Ovary (tissue), 3 donors: Measurements from ENCODE around the gene OAS1.

Experiments used
- EP300 ChIP-seq: sonication (generic); formaldehyde crosslinking; IDR thresholded peaks from one replicate; pipeline ENCODE4 v1.6.1; 2017; ENCODE audit warnings: antibody characterized with exemption
- POLR2A ChIP-seq: fragments of 450-650 bp; IDR thresholded peaks from one replicate; pipeline ENCODE4 v1.6.1; 2017; ENCODE audit warnings: antibody characterized with exemption, mild to moderate bottlenecking, moderate library complexity
- TF ChIP-seq, protein P1 (sequence below), 3 donors: fragments of 450-650 bp in 2 of 3; fragments of 200-600 bp in 1 of 3; IDR thresholded peaks; one replicate each; pipeline versions ENCODE4 v1.5.1 to v1.8.0; 2016 to 2022; ENCODE audit warnings: antibody characterized with exemption in 3 of 3, mild to moderate bottlenecking in 1 of 3
- donor health status: DM: no; HTN: no; CAD: no.

DNA sequence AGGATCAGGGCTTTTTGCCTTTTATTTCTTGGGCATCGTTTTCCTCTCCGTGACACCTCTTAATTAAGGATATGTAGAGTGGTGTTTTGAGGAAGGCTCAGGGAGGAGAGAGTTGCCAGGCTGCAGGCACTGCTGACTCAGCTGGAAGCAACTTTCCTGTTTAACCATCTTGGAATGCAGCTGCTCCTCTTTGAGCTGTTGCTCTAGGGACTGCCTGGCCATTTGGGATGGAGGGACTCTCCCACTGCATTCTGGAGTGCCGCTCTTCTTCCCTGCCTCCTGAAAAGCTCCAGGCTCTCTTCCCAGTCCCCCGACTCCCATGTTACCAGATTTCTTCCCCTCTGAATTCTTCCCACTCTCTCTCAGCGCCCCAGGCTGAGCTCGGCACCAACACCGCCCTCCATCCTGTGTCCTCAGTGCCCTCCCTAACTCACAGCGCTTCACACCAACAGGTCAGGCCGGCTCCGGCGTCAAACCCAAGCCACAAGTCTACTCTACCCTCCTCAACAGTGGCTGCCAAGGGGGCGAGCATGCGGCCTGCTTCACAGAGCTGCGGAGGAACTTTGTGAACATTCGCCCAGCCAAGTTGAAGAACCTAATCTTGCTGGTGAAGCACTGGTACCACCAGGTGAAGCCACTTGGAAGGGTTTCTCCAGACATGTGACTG lies 37.4 kb downstream of the OAS1 start:
- TF ChIP-seq, protein P1, sequence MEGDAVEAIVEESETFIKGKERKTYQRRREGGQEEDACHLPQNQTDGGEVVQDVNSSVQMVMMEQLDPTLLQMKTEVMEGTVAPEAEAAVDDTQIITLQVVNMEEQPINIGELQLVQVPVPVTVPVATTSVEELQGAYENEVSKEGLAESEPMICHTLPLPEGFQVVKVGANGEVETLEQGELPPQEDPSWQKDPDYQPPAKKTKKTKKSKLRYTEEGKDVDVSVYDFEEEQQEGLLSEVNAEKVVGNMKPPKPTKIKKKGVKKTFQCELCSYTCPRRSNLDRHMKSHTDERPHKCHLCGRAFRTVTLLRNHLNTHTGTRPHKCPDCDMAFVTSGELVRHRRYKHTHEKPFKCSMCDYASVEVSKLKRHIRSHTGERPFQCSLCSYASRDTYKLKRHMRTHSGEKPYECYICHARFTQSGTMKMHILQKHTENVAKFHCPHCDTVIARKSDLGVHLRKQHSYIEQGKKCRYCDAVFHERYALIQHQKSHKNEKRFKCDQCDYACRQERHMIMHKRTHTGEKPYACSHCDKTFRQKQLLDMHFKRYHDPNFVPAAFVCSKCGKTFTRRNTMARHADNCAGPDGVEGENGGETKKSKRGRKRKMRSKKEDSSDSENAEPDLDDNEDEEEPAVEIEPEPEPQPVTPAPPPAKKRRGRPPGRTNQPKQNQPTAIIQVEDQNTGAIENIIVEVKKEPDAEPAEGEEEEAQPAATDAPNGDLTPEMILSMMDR (IDR thresholded peaks at IDR 0.05): no peak
- TF ChIP-seq POLR2A: no peak
- no peak for TF ChIP-seq EP300
